HFF-Myc (cell line): Measurements from ENCODE around the gene SCAMP1.

Source experiments
- DNase-seq: peaks from one replicate; pipeline ENCODE4 v3.0.0-alpha.2; 2011; ENCODE audit warnings: low read depth; ENCODE audit errors: extremely low read depth
- H3K4me3 ChIP-seq: replicated peaks from 2 replicates; pipeline ENCODE4 v1.5.1; 2011; ENCODE audit warnings: low read depth, mild to moderate bottlenecking, control low read depth, low read length
- TF ChIP-seq, protein P1 (sequence below): IDR thresholded peaks from 2 replicates; pipeline ENCODE4 v1.5.1; 2012; ENCODE audit warnings: mild to moderate bottlenecking, low read depth, low read length, control low read depth; ENCODE audit errors: missing control alignments

Gene SCAMP1

DNA sequence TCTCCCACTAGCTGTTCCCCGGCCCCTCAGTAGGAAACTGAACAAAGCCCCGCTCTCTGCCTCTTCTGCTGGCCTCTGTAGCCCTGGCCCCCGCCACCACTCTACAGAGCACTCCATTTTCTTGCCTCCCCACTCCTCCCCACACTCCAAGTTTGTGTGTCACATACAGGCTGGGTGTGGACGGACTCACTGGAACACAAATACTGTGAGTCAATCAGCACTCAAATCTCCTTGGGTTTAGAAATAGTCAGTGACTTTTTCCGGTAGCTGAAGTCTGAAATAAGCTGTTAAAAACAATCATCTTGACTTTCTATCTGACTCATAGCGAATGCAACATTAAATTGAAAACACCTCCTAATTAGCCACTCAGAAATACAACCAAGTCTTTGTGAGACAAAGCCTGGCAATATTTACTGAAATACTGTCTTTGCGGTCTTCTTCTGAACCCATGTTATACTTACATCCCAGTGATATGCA lies 165.7 kb downstream of the SCAMP1 start:
- DNase-seq: no peak
- H3K4me3 ChIP-seq: no peak overlapping the region
- TF ChIP-seq, protein P1, sequence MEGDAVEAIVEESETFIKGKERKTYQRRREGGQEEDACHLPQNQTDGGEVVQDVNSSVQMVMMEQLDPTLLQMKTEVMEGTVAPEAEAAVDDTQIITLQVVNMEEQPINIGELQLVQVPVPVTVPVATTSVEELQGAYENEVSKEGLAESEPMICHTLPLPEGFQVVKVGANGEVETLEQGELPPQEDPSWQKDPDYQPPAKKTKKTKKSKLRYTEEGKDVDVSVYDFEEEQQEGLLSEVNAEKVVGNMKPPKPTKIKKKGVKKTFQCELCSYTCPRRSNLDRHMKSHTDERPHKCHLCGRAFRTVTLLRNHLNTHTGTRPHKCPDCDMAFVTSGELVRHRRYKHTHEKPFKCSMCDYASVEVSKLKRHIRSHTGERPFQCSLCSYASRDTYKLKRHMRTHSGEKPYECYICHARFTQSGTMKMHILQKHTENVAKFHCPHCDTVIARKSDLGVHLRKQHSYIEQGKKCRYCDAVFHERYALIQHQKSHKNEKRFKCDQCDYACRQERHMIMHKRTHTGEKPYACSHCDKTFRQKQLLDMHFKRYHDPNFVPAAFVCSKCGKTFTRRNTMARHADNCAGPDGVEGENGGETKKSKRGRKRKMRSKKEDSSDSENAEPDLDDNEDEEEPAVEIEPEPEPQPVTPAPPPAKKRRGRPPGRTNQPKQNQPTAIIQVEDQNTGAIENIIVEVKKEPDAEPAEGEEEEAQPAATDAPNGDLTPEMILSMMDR: no peak

DNA sequence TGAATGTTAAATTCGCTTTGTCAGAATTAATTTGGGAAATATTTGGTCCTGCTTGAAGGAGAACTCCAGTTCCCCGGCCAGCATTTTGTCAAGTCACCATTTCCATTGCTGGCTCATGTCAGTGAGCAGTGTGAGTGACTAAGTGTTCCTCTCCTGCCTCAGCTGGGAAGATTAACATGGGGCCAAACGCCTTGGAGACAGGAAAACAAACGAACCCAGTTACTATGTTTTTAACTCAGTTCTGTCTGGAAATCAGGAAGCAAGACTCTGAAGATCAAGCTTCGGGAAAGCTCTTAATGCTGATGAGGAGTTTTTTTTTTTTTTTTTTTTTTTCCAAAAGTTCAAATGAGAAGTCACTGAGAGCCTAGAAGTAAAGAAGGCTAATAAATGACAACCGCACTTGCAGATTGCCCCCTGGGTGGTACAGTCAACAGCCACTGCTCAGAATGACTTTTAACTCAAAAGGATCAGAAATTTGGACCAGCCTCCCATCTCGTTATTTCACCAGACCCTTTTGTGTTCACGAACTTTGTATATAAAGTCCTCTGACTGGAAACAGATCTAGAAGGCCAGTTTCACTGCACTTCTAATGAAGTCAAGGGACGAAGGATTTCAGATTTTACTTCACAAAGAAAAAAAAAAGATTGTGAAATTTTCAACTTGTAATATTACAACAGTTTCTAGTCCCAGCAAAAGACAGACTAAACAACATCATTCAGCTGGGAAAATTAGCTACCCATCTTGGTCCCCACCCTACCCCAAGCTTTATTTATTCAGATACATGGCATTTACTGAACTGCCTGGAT lies 166.8 kb downstream of the SCAMP1 start:
- DNase-seq: peak; percentile 44
- H3K4me3 ChIP-seq: no peak overlapping the region
- TF ChIP-seq, protein P1: no peak

DNA sequence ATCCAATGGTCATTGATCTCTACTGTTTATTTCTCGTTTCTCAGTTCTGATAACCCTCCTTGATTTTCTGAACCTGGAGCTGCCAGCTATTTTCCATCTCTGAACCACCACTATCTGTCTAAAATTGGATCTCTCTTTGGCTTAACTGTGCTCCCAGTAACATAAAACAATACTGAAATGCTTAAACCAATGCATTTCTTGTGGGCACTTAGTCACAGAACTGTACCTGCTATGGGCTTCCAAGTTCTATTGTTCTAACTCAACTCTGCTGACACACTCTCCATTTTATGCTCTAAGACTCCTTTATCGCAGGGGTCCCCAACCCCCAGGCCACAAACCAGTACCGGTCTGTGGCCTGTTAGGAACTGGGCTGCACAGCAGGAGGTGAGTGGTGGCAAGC lies 167.5 kb downstream of the SCAMP1 start:
- TF ChIP-seq, protein P1: no peak
- H3K4me3 ChIP-seq: no peak overlapping the region
- no peak for DNase-seq
